Neural progenitor cell (in vitro differentiated cells): ENCODE data around the gene C11orf65. TPM values are rescaled to one million over a fixed set of nuclear protein-coding genes. Genes with fewer than 3 reads are reported as not detected.

Experiments used
- DNase-seq: peaks from one replicate; pipeline ENCODE4 v3.0.0-alpha.2; 2016; ENCODE audit warnings: low spot score
- H2AFZ ChIP-seq: fragments of 200-600 bp; sonication (generic); replicated peaks from 2 replicates; pipeline ENCODE4 v1.6.1; 2016; ENCODE audit warnings: antibody characterized with exemption
- H3F3A ChIP-seq: fragments of 200-600 bp; sonication (generic); 2 replicates; pipeline ENCODE4 v1.6.1; 2016; ENCODE audit warnings: antibody characterized with exemption, low read depth
- H3K27ac ChIP-seq: fragments of 200-600 bp; sonication (generic); 2 replicates; pipeline ENCODE4 v1.5.1; 2016; ENCODE audit warnings: mild to moderate bottlenecking
- H3K27me3 ChIP-seq: fragments of 200-600 bp; sonication (generic); 2 replicates; pipeline ENCODE4 v1.6.1; 2016; ENCODE audit warnings: mild to moderate bottlenecking, moderate library complexity
- H3K36me3 ChIP-seq: fragments of 200-600 bp; sonication (generic); 2 replicates; pipeline ENCODE4 v1.5.1; 2016
- H3K4me1 ChIP-seq: fragments of 200-600 bp; sonication (generic); 2 replicates; pipeline ENCODE4 v1.6.1; 2016; ENCODE audit warnings: mixed run types
- H3K4me2 ChIP-seq: fragments of 200-600 bp; sonication (generic); 2 replicates; pipeline ENCODE4 v1.6.1; 2016
- H3K4me3 ChIP-seq: fragments of 200-600 bp; sonication (generic); 2 replicates; pipeline ENCODE4 v1.5.1; 2016
- H3K79me2 ChIP-seq: fragments of 200-600 bp; sonication (generic); 2 replicates; pipeline ENCODE4 v1.6.1; 2016; ENCODE audit warnings: low read depth
- H3K9ac ChIP-seq: fragments of 200-600 bp; sonication (generic); 2 replicates; pipeline ENCODE4 v1.6.1; 2016
- H3K9me3 ChIP-seq: fragments of 200-600 bp; sonication (generic); 2 replicates; pipeline ENCODE4 v1.5.1; 2016; ENCODE audit warnings: low read depth
- H4K20me1 ChIP-seq: fragments of 200-600 bp; sonication (generic); 2 replicates; pipeline ENCODE4 v1.6.1; 2016; ENCODE audit warnings: low read depth
- H3K27ac Mint-ChIP-seq: 3 replicates; pipeline ENCODE4 v1.8.0; 2021; ENCODE audit warnings: mixed read lengths
- H3K27me3 Mint-ChIP-seq: 2 replicates; pipeline ENCODE4 v1.8.0; 2022; ENCODE audit warnings: low read depth, mild to moderate bottlenecking, inconsistent platforms, moderate library complexity, mixed read lengths; ENCODE audit not compliant: insufficient read depth
- H3K36me3 Mint-ChIP-seq: 3 replicates; pipeline ENCODE4 v1.8.0; 2021; ENCODE audit warnings: mixed read lengths
- H3K4me1 Mint-ChIP-seq: 3 replicates; pipeline ENCODE4 v1.8.0; 2021; ENCODE audit warnings: mixed read lengths
- H3K4me3 Mint-ChIP-seq: 3 replicates; pipeline ENCODE4 v1.8.0; 2021; ENCODE audit warnings: mild to moderate bottlenecking, moderate library complexity, mixed read lengths
- H3K9me3 Mint-ChIP-seq: 3 replicates; pipeline ENCODE4 v1.8.0; 2020; ENCODE audit warnings: mixed read lengths
- EZH2 ChIP-seq: fragments of 200-600 bp; sonication (generic); IDR thresholded peaks from 2 replicates; pipeline ENCODE4 v1.6.1; 2017; ENCODE audit warnings: antibody characterized with exemption, mild to moderate bottlenecking, moderate library complexity
- EZH2phosphoT487 ChIP-seq: fragments of 200-600 bp; sonication (generic); IDR thresholded peaks from 2 replicates; pipeline ENCODE4 v1.6.1; 2017; ENCODE audit warnings: antibody characterized with exemption
- total RNA-seq: library from RNA; depleted of rRNA; stranded (reverse); fragments of >200 nt; gene quantifications from 2 replicates; pipeline ENCODE4 v1.2.3, GENCODE V29; 2015; ENCODE audit warnings: low replicate concordance
- TF ChIP-seq, protein P1 (sequence below): fragments of 200-600 bp; sonication (generic); IDR thresholded peaks from 2 replicates; pipeline ENCODE4 v1.5.1; 2017; ENCODE audit warnings: antibody characterized with exemption, mild to moderate bottlenecking

C11orf65 gene
- total RNA-seq, 1 donor from 2014 or later = 11.4 TPM

DNA sequence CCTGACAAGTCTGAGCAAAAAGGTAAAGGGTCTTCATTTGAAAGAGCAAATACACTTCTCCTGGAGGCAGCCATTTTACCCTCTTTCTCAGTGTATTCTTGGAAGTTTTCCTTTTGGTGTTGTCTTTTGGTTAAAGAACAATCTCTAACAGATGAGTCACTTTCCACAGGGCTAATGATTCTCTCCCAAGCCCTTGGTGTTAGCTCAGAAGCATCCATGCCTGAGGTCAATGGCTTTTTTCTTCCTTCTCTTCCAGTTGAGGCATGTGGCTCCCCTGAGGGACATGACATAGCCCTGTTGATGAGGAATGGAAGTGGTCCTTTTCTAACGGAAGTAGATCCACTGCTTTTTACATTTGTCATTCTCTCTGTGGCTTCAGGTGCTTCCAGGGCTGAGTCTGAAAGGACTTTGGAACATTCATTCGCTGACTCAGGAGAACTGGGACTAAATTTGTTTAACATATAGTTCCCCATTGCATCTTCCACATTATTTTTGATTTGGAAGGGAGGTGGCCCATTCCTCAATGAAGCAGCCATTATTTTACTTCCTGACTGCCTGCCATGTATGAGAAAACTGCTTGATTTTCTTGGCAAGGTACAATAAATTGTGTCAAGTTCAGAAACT lies 44.6 kb upstream of the C11orf65 start:
- Mint-ChIP-seq H3K9me3 (peaks cover 3% of the 10 kb centered on the region), H3K27ac (no peak overlapping the region), H3K4me3 (no peak overlapping the region), H3K36me3 (peaks cover 4% of the 10 kb centered on the region), H3K4me1 (no peaks in the 10 kb centered on the region), H3K27me3 (peaks cover 3% of the 10 kb centered on the region)
- Histone ChIP-seq H3K4me1 (no peaks in the 10 kb centered on the region), H2AFZ (no peak overlapping the region), H3F3A (no peaks in the 10 kb centered on the region), H3K79me2 (no peaks in the 10 kb centered on the region), H3K36me3 (no peaks in the 10 kb centered on the region), H3K9ac (no peak overlapping the region), H3K9me3 (no peaks in the 10 kb centered on the region), H3K27me3 (no peaks in the 10 kb centered on the region), H3K27ac (no peak overlapping the region), H3K4me3 (no peak overlapping the region), H3K4me2 (no peak overlapping the region), H4K20me1 (no peaks in the 10 kb centered on the region)
- TF ChIP-seq EZH2phosphoT487 = no peak
- no peak for TF ChIP-seq EZH2
- TF ChIP-seq, protein P1, sequence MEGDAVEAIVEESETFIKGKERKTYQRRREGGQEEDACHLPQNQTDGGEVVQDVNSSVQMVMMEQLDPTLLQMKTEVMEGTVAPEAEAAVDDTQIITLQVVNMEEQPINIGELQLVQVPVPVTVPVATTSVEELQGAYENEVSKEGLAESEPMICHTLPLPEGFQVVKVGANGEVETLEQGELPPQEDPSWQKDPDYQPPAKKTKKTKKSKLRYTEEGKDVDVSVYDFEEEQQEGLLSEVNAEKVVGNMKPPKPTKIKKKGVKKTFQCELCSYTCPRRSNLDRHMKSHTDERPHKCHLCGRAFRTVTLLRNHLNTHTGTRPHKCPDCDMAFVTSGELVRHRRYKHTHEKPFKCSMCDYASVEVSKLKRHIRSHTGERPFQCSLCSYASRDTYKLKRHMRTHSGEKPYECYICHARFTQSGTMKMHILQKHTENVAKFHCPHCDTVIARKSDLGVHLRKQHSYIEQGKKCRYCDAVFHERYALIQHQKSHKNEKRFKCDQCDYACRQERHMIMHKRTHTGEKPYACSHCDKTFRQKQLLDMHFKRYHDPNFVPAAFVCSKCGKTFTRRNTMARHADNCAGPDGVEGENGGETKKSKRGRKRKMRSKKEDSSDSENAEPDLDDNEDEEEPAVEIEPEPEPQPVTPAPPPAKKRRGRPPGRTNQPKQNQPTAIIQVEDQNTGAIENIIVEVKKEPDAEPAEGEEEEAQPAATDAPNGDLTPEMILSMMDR = no peak
- no peak for DNase-seq

DNA sequence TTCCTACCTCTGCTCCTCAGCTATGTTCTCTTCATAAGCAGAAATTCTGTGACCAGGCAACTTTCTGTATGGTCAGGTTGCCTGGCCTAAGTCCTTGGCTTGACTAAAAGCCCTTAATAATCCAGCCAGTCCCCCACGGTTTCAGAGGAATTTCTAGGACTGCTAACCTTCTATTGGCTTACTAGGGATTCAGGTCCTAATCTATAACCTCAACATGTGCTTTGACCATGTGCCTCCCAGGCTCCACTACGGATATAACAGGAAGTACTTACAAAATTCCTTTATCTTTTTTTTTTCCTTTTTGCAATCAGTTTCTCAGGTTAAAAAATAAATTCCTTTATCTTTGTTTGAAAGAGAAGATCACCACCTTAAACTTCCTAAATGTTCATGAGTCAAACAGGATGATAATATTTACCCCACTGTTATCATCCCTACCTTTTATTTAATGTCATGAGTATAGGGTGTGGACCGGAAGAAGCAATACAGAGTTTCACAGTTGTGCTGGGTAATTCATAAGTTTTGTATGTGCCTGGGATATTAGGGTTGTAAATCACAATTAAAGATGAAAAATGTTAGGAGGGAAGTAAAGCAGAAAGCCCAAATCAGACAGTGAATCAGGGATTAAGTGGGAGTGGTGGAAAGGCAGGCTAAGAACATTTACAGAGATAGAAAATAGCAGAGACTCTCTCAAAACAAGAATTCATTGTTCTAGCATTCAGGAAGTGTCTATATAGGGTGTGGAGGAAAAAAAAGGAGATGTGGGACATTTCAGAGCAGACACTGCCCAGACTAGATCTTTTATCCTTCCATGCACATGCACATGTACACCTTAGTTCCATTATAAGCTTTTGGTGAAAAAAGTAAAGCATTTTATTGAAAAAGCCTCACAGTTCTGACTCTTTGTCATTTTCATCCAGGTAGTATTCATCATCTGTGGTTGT lies 41.6 kb upstream of the C11orf65 start:
- Histone ChIP-seq H3K4me1 (no peaks in the 10 kb centered on the region), H3K79me2 (no peaks in the 10 kb centered on the region), H3K9ac (no peak overlapping the region), H3F3A (no peaks in the 10 kb centered on the region), H3K4me3 (no peak overlapping the region), H4K20me1 (no peaks in the 10 kb centered on the region), H3K27me3 (no peaks in the 10 kb centered on the region), H3K4me2 (no peak overlapping the region), H3K9me3 (no peaks in the 10 kb centered on the region), H3K27ac (no peak overlapping the region), H3K36me3 (no peaks in the 10 kb centered on the region), H2AFZ (no peak overlapping the region)
- H3K27me3 Mint-ChIP-seq = peaks cover 3% of the 10 kb centered on the region
- no peaks in the 10 kb centered on the region for H3K4me1 Mint-ChIP-seq
- peaks cover 3% of the 10 kb centered on the region for H3K9me3 Mint-ChIP-seq
- H3K27ac Mint-ChIP-seq = no peak overlapping the region
- H3K36me3 Mint-ChIP-seq = peaks cover 1% of the 10 kb centered on the region
- no peak overlapping the region for H3K4me3 Mint-ChIP-seq
- no peak for DNase-seq
- TF ChIP-seq EZH2 (no peak), EZH2phosphoT487 (no peak)
- TF ChIP-seq, protein P1 = no peak

DNA sequence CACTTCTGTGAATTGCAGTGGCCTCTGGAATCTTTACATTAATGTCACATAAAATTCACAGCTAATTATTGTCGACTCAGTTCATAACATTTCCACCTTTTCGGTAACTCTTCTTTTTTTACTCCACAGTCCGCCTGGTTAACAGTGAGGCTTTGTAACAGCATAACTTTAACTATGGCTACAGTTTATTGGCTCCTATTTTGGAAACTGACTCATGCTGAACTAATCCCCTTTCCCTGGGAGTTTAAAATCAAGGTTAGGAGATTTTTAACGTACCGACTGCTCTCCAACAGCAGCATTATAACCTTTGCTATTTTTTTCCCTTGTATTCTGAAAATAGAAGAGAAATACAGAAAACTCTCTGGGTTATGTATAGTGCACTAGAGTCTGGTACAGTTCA lies 34.1 kb upstream of the C11orf65 start:
- no peaks in the 10 kb centered on the region for H3K79me2 ChIP-seq
- H3K4me2 ChIP-seq = no peak overlapping the region

More for the DNA sequence above, 34.1 kb upstream of the C11orf65 start:
- H4K20me1 ChIP-seq = no peaks in the 10 kb centered on the region
- no peak for DNase-seq
- no peak overlapping the region for H3K27ac Mint-ChIP-seq
- no peak overlapping the region for H3K4me3 Mint-ChIP-seq
- peaks cover 11% of the 10 kb centered on the region for H3K27me3 ChIP-seq
- no peaks in the 10 kb centered on the region for H3K9me3 ChIP-seq
- TF ChIP-seq EZH2 = no peak
- TF ChIP-seq EZH2phosphoT487 = no peak
- TF ChIP-seq, protein P1 = no peak
- H2AFZ ChIP-seq = no peak overlapping the region
- no peak overlapping the region for H3K9ac ChIP-seq
- H3K4me3 ChIP-seq = no peak overlapping the region
- no peaks in the 10 kb centered on the region for H3K36me3 Mint-ChIP-seq
- H3K27me3 Mint-ChIP-seq = no peaks in the 10 kb centered on the region
- peaks cover 17% of the 10 kb centered on the region for H3F3A ChIP-seq
- no peaks in the 10 kb centered on the region for H3K36me3 ChIP-seq
- H3K9me3 Mint-ChIP-seq = no peaks in the 10 kb centered on the region
- H3K4me1 Mint-ChIP-seq = peaks cover 17% of the 10 kb centered on the region
- H3K4me1 ChIP-seq = peaks cover 12% of the 10 kb centered on the region
- no peak overlapping the region for H3K27ac ChIP-seq
